Stimulated activated CD8-positive, alpha-beta memory T cell treated with anti-CD3 and anti-CD28 coated beads, Interleukin-15, amount 100 ng/mL, for 24 hours (primary cell): ENCODE measurements around the gene HOXC13.

Experiments
- DNase-seq: peaks from one replicate; pipeline ENCODE4 v3.0.0-alpha.2; 2020; ENCODE audit warnings: low read depth

HOXC13 gene

GRCh38 chr12:53970451-53970850 is 31.8 kb downstream of the HOXC13 start:
- DNase-seq: no peak

GRCh38 chr12:53971129-53971528 is 32.5 kb downstream of the HOXC13 start:
- DNase-seq: no peak

- DNase-seq: no peak
Measured at GRCh38 chr12:53971686-53972085, 33.1 kb downstream of the HOXC13 start.

- DNase-seq: no peak
Measured at GRCh38 chr12:53972152-53972702, 33.6 kb downstream of the HOXC13 start.

- DNase-seq: no peak
Measured at GRCh38 chr12:53972722-53973235, 34.1 kb downstream of the HOXC13 start, which contains the start of gene HOXC11. TSS of gene HOXC11 (plus strand) at chr12:53973126. CDS start at chr12:53973242, 116 bp downstream.

- DNase-seq: no peak
Measured at GRCh38 chr12:53973236-53974042, 34.8 kb downstream of the HOXC13 start.

- DNase-seq: no peak
Measured at GRCh38 chr12:53974084-53975063, 35.7 kb downstream of the HOXC13 start, which contains the start of gene HOTAIR. TSS of gene HOTAIR (minus strand) at chr12:53974954.

- no peak for DNase-seq
Measured at GRCh38 chr12:53975064-53975471, 36.4 kb downstream of the HOXC13 start.

- DNase-seq: no peak
Measured at GRCh38 chr12:53975479-53976152, 37.0 kb downstream of the HOXC13 start.

- no peak for DNase-seq
Measured at GRCh38 chr12:53976172-53976822, 37.7 kb downstream of the HOXC13 start.

GRCh38 chr12:53976823-53977595 is 38.4 kb downstream of the HOXC13 start:
- no peak for DNase-seq

- no peak for DNase-seq
Measured at GRCh38 chr12:53977596-53978445, 39.2 kb downstream of the HOXC13 start.

- DNase-seq: no peak
Measured at GRCh38 chr12:53978477-53979356, 40.1 kb downstream of the HOXC13 start.

- no peak for DNase-seq
Measured at GRCh38 chr12:53980104-53980801, 41.6 kb downstream of the HOXC13 start.

GRCh38 chr12:53980802-53981496 is 42.3 kb downstream of the HOXC13 start:
- no peak for DNase-seq

GRCh38 chr12:53981634-53982565 is 43.3 kb downstream of the HOXC13 start:
- no peak for DNase-seq
